ENCODE data around the gene RBM6.

Gene RBM6

DNA sequence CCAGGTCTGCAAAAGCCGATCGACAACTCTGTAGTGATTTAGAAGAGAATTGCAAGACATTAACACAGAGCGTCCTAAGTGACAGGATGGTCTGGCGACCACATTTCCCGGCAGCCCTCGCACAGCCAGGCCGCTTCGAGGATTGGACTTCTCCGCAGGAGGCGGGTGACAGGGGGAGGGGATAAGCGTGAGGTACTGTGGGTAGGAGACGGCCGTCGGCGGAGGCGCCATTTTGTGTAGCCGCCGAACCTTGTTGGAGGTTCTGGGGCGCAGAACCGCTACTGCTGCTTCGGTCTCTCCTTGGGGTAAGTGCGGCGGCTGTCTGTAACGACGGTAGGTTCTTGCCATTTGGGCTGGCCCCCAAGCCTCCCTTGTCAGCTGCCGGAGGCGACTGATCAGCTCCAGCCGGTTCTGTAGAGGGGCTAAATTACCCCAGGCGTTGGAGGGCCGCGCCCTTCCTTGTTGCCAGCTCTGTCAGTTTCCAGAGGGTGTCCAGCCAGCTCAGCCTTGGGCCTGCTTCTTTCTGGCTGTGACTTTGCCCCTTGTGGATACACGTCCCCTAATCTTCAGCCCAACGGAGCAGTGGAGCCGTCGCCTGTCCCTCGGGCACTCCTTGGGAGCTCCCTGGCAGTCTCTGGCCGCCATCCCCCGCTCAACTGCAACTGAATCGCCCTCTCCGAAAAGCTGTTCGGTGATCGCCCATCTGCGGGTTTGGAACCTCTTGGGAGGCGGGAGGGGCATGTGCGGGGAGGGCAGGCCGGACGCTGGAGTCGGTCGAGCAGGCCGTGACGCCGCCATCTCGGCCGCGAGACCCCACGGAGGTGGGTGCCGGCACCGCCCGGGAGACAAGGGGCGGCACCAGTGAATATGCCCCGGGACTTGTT is 149.0 kb downstream of the RBM6 start, which contains the start of gene RBM5:
Gene RBM5 (plus strand): TSS at position 195 of the 884 bp plus-strand sequence. CDS start 1,516 bp downstream, outside the sequence.
- TF ChIP-seq, protein P1, sequence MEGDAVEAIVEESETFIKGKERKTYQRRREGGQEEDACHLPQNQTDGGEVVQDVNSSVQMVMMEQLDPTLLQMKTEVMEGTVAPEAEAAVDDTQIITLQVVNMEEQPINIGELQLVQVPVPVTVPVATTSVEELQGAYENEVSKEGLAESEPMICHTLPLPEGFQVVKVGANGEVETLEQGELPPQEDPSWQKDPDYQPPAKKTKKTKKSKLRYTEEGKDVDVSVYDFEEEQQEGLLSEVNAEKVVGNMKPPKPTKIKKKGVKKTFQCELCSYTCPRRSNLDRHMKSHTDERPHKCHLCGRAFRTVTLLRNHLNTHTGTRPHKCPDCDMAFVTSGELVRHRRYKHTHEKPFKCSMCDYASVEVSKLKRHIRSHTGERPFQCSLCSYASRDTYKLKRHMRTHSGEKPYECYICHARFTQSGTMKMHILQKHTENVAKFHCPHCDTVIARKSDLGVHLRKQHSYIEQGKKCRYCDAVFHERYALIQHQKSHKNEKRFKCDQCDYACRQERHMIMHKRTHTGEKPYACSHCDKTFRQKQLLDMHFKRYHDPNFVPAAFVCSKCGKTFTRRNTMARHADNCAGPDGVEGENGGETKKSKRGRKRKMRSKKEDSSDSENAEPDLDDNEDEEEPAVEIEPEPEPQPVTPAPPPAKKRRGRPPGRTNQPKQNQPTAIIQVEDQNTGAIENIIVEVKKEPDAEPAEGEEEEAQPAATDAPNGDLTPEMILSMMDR (IDR thresholded peaks at IDR 0.05; ENCODE audit: low read depth, low read length): no peak
- H3K4me3 ChIP-seq (replicated peaks in 1 of 2; ENCODE audit: low read depth in 2 of 2, low read length in 2 of 2): peak within 1 kb of the TSS; percentile 69 to 100
- peak; percentile 92 to 94 for DNase-seq (ENCODE audit: low read depth in 2 of 2)

DNA sequence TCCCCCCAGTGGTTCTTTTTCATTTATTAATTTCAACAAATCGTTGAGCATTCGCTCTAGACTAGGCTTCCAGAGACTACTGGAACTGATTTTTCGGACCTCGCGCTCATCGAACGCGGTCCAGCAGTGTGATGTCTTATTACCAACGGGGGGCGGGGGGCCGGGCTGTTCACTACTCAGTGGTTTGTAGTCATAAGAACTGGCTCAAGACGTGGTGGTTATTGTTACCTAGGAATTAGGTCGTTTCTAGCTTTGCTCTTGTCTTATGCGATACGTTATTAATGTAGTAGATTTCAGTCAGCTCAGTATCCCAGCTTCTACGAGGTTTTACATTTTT is 149.6 kb downstream of the RBM6 start:
- peak overlapping the region; percentile 69 to 100 for H3K4me3 ChIP-seq (replicated peaks in 1 of 2; ENCODE audit: low read depth in 2 of 2, low read length in 2 of 2)
- DNase-seq (ENCODE audit: low read depth in 2 of 2): peak in 1 of 2 donors; percentile 35
- TF ChIP-seq, protein P1 (IDR thresholded peaks at IDR 0.05; ENCODE audit: low read depth, low read length): no peak

DNA sequence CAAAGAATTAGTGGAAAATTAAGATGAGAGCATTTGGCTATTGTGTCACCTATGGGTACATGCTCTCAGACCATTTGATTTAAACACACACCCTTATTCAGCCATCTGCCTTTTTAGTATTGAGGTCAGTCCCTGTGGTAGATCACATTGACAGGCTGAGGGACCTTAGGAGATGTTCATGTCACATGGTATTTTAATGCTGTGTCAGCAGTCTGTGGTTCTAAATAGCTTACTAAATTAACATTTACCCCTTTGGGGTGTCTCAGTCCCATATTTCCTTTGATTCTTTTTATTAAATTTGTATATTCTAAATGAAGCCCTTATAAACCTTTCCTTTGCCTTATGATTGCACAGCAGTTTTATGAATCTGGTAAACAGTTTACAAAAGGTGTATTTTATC is 151.0 kb downstream of the RBM6 start:
- TF ChIP-seq, protein P1 (IDR thresholded peaks at IDR 0.05; ENCODE audit: low read depth, low read length): no peak
- DNase-seq (ENCODE audit: low read depth in 2 of 2): no peak
- H3K4me3 ChIP-seq (replicated peaks in 1 of 2; ENCODE audit: low read depth in 2 of 2, low read length in 2 of 2): no peak overlapping the region

DNA sequence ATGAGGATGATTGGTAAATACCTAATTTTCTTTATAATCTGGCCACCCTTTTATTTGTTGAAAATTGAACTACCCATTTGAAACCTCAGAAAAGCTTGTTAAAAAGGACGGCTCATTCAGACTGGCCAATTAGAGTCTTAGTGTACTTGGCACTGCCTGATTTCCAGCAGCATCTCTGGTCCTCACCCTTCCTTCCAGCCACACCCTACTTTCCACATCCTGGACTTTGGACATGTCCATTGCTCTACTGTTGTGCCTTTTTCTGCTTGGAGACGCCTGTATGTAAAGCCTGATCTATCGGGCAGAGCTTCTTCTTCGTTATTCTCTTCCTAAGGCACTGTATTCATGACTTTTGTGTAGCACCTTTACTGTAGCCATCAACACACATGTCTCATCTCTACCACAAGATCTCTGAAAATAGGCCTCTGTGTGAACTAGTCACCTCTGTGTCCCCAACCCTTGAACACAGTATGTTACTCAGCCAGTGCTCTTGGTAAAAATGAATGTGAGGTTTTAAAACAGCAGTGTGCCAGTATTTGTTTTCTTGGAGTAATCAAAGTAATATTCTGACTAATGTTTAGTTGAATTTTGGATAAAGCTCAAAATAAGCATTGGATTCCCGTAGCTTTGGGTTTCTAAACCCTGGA is 155.5 kb downstream of the RBM6 start:
- TF ChIP-seq, protein P1 (IDR thresholded peaks at IDR 0.05; ENCODE audit: low read depth, low read length): no peak
- peak in 1 of 2 donors; percentile 31 for DNase-seq (ENCODE audit: low read depth in 2 of 2)
- no peak overlapping the region for H3K4me3 ChIP-seq (replicated peaks in 1 of 2; ENCODE audit: low read depth in 2 of 2, low read length in 2 of 2)

DNA sequence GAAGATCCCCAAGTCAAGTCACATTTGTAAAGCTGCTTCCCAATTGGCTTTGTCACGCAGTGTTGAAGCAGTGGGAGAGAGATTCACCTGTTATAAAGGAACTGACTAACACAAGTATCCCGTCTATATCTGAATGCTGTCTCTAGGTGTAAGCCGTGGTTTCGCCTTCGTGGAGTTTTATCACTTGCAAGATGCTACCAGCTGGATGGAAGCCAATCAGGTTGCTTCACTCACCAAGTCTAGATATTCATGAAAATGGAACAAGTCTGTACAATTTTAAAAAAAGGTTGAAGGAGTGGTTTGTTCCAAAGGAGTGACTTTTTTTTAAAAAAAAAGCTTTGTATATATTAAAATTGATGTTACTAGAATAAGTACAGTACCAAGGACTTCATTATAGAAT is 160.4 kb downstream of the RBM6 start:
- TF ChIP-seq, protein P1 (IDR thresholded peaks at IDR 0.05; ENCODE audit: low read depth, low read length): no peak
- DNase-seq (ENCODE audit: low read depth in 2 of 2): no peak
- H3K4me3 ChIP-seq (replicated peaks in 1 of 2; ENCODE audit: low read depth in 2 of 2, low read length in 2 of 2): no peak overlapping the region

DNA sequence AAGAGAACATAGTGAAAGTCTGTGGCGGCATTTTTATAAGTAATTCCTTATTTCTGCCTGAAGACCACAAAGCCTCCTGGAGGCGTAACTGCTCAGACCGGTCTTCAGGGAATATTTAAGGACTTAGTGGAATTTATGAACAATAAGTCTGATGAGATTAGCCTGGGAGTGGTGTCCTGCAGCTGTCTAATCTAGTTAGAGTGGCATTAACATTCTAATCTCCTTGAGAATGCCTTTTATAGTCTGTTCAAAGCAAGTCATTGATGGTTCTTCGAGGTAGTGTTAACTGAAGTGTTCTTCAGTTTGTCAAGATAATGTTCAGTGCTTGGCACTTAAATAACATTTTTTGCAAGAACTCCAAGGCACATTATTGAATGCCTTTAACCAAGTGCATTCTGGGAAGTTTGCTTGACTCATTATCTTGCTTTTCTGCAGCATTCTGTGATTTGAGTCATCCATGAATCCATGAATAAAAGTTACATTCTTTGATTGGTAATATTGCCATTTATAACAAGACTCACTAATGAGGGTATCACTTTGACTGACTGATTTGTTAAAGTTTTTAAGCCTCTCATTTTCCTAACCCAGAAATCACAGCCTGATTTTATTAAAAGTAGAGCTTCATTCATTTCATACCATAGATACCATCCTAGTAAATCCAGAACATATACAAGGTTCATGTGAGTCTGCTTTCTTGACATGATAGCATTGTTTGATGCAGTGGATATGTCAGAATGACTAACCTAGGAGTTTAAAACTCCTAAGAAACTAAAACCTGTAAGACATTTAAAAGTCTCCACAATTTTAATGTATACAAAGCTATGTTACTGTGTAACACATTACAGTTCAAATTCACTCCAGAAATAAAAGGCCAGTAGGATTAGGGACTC is 161.3 kb downstream of the RBM6 start:
- DNase-seq (ENCODE audit: low read depth in 2 of 2): peak; percentile 55 to 61
- TF ChIP-seq, protein P1 (IDR thresholded peaks at IDR 0.05; ENCODE audit: low read depth, low read length): no peak
- no peak overlapping the region for H3K4me3 ChIP-seq (replicated peaks in 1 of 2; ENCODE audit: low read depth in 2 of 2, low read length in 2 of 2)

All from cardiac fibroblast (primary cell).